Measurements from ENCODE around the gene ZNF763.

- TF ChIP-seq, protein P1, sequence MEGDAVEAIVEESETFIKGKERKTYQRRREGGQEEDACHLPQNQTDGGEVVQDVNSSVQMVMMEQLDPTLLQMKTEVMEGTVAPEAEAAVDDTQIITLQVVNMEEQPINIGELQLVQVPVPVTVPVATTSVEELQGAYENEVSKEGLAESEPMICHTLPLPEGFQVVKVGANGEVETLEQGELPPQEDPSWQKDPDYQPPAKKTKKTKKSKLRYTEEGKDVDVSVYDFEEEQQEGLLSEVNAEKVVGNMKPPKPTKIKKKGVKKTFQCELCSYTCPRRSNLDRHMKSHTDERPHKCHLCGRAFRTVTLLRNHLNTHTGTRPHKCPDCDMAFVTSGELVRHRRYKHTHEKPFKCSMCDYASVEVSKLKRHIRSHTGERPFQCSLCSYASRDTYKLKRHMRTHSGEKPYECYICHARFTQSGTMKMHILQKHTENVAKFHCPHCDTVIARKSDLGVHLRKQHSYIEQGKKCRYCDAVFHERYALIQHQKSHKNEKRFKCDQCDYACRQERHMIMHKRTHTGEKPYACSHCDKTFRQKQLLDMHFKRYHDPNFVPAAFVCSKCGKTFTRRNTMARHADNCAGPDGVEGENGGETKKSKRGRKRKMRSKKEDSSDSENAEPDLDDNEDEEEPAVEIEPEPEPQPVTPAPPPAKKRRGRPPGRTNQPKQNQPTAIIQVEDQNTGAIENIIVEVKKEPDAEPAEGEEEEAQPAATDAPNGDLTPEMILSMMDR (IDR thresholded peaks at IDR 0.05; ENCODE audit: insufficient read depth, low read depth, low read length), result no peak
- TF ChIP-seq EZH2 (IDR thresholded peaks at IDR 0.05; ENCODE audit: insufficient read depth, low read length), result no peak
Measured at GRCh38 chr19:12015015-12015752, 50.3 kb downstream of the ZNF763 start.
